Osteoblast (primary cell): Measurements from ENCODE around the gene LRMDA. TPM values are rescaled to one million over a fixed set of nuclear protein-coding genes. Genes with fewer than 3 reads are reported as not detected.

Experiments
- DNase-seq: peaks from one replicate; pipeline ENCODE4 v3.0.0; 2011; ENCODE audit warnings: low spot score, mixed read lengths; ENCODE audit not compliant: insufficient read length; ENCODE audit errors: missing footprints
- H2AFZ ChIP-seq: 2 replicates; pipeline ENCODE4 v1.6.0; 2011; ENCODE audit warnings: mild to moderate bottlenecking, low read length
- H3K27ac ChIP-seq: 2 replicates; pipeline ENCODE4 v1.5.1; 2011; ENCODE audit warnings: mild to moderate bottlenecking, low read depth, low read length, moderate library complexity
- H3K27me3 ChIP-seq: 2 replicates; pipeline ENCODE4 v1.6.0; 2012; ENCODE audit warnings: mild to moderate bottlenecking, control low read depth, inconsistent platforms, low read length, moderate library complexity; ENCODE audit not compliant: insufficient read depth
- H3K36me3 ChIP-seq: 2 replicates; pipeline ENCODE4 v1.5.1; 2011; ENCODE audit warnings: mild to moderate bottlenecking, low read length, control low read depth, moderate library complexity; ENCODE audit not compliant: insufficient read depth
- H3K4me1 ChIP-seq: 2 replicates; pipeline ENCODE4 v1.5.1; 2011; ENCODE audit warnings: mild to moderate bottlenecking, low read length, control low read depth, moderate library complexity; ENCODE audit not compliant: insufficient read depth
- H3K4me2 ChIP-seq: 2 replicates; pipeline ENCODE4 v1.6.0; 2011; ENCODE audit warnings: mild to moderate bottlenecking, low read length; ENCODE audit not compliant: insufficient read depth
- H3K4me3 ChIP-seq: fragments of 200-600 bp; sonication (generic); 3 replicates; pipeline ENCODE4 v1.5.1; 2012; ENCODE audit warnings: mild to moderate bottlenecking, low read length, inconsistent platforms; ENCODE audit not compliant: insufficient read depth
- H3K79me2 ChIP-seq: 2 replicates; pipeline ENCODE4 v1.6.0; 2012; ENCODE audit warnings: mild to moderate bottlenecking, low read length, control low read depth, inconsistent platforms; ENCODE audit not compliant: insufficient read depth
- H3K9me3 ChIP-seq: 2 replicates; pipeline ENCODE4 v1.5.1; 2011; ENCODE audit warnings: low read depth, low read length, control low read depth
- H4K20me1 ChIP-seq: 2 replicates; pipeline ENCODE4 v1.6.0; 2012; ENCODE audit warnings: mild to moderate bottlenecking, low read length, control low read depth; ENCODE audit not compliant: insufficient read depth
- CTCF ChIP-seq: IDR thresholded peaks from 2 replicates; pipeline ENCODE4 v1.5.1; 2011; ENCODE audit warnings: mild to moderate bottlenecking, low read depth, low read length, moderate library complexity; ENCODE audit errors: extremely low read depth
- total RNA-seq: library from RNA; depleted of rRNA; stranded (reverse); fragments of >200 nt; gene quantifications from 2 replicates; pipeline ENCODE4 v1.2.3, GENCODE V29; 2012

Gene LRMDA
- total RNA-seq, 1 donor, result 18.5 TPM

DNA sequence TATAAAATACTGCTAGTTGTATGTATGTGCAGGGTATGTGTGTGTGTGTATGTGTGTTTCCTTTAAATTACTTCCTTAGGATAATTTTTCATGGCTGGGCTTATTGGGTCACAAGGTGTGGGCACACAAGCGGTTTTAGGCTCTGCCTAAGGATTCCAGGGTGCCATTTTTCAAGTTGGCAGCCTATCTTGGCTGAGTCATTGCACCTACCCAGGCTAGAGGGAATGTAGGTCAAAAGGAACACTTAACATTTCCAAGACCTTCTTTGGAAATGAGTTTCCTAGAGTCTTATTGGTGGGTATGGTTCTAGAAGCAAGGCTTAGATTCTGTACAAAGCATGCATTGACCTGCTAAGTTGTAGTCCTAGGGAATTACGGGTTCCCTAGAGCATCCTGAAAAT is 642.1 kb downstream of the LRMDA start:
- no peaks in the 10 kb centered on the region for H3K4me1 ChIP-seq
- no peak overlapping the region for H2AFZ ChIP-seq
- TF ChIP-seq CTCF, result no peak
- H3K27ac ChIP-seq, result no peak overlapping the region
- H3K4me2 ChIP-seq, result no peak overlapping the region
- no peaks in the 10 kb centered on the region for H3K27me3 ChIP-seq
- H3K4me3 ChIP-seq, result no peak overlapping the region
- H3K36me3 ChIP-seq, result no peaks in the 10 kb centered on the region
- H3K9me3 ChIP-seq, result no peaks in the 10 kb centered on the region
- no peaks in the 10 kb centered on the region for H3K79me2 ChIP-seq
- H4K20me1 ChIP-seq, result no peaks in the 10 kb centered on the region
- no peak for DNase-seq

- no peak for DNase-seq
- TF ChIP-seq CTCF, result no peak
- Histone ChIP-seq H3K4me3 (no peak overlapping the region), H2AFZ (no peak overlapping the region), H3K79me2 (no peaks in the 10 kb centered on the region), H3K4me1 (no peaks in the 10 kb centered on the region), H3K27ac (no peak overlapping the region), H3K27me3 (no peaks in the 10 kb centered on the region), H3K9me3 (no peaks in the 10 kb centered on the region), H3K36me3 (no peaks in the 10 kb centered on the region), H3K4me2 (no peak overlapping the region), H4K20me1 (no peaks in the 10 kb centered on the region)
Measured at GRCh38 chr10:76074659-76075058, 643.2 kb downstream of the LRMDA start.

DNA sequence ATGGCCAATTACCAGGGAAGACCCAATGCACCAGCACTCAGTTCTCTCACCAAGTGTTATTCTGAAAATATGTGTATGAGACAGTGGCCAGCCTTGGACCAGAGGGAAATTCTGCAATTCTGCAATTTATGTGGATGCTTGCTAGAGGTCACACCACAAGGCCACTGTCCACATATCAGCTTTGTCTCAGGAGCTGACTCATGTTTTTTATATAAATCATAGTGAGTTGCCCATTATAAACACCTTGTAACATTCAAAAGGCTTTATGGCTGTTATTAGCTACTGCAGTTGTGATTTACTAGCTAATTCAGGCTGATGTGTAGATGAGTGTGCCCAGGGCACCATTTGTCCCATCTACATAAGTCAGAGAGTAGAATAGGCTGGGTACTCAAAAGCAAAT is 649.0 kb downstream of the LRMDA start:
- H3K4me3 ChIP-seq, result no peak overlapping the region
- H3K27me3 ChIP-seq, result no peaks in the 10 kb centered on the region
- no peaks in the 10 kb centered on the region for H3K79me2 ChIP-seq
- H2AFZ ChIP-seq, result no peak overlapping the region
- no peak for TF ChIP-seq CTCF
- H3K4me1 ChIP-seq, result peaks cover 9% of the 10 kb centered on the region
- no peaks in the 10 kb centered on the region for H3K36me3 ChIP-seq
- no peak overlapping the region for H3K4me2 ChIP-seq
- no peaks in the 10 kb centered on the region for H4K20me1 ChIP-seq
- no peak overlapping the region for H3K27ac ChIP-seq
- DNase-seq, result peak; percentile 84
- H3K9me3 ChIP-seq, result no peaks in the 10 kb centered on the region

GRCh38 chr10:76080991-76081390 is 649.6 kb downstream of the LRMDA start:
- no peak overlapping the region for H3K4me2 ChIP-seq
- H3K36me3 ChIP-seq, result no peaks in the 10 kb centered on the region
- H3K4me1 ChIP-seq, result peaks cover 10% of the 10 kb centered on the region
- no peak overlapping the region for H3K27ac ChIP-seq
- no peak overlapping the region for H3K4me3 ChIP-seq
- no peaks in the 10 kb centered on the region for H4K20me1 ChIP-seq
- DNase-seq, result no peak
- H3K9me3 ChIP-seq, result no peaks in the 10 kb centered on the region
- no peaks in the 10 kb centered on the region for H3K79me2 ChIP-seq
- H2AFZ ChIP-seq, result no peak overlapping the region
- no peaks in the 10 kb centered on the region for H3K27me3 ChIP-seq
- TF ChIP-seq CTCF, result no peak
